ENCODE results near the gene MGST3.
"Not testable (repeated sequence)": the region's sequence is repeated elsewhere in the genome, so short reads cannot be mapped to it uniquely, and the experiment has no call there.

Gene MGST3

GRCh38 chr1:165701922-165702321 is 70.9 kb downstream of the MGST3 start:
- not testable (repeated sequence) for DNase-seq

GRCh38 chr1:165703648-165704047 is 72.6 kb downstream of the MGST3 start:
- DNase-seq = no peak
